Esophagus squamous epithelium (tissue), 5 donors: ENCODE measurements around the gene IL21R. TPM values are rescaled to one million over a fixed set of nuclear protein-coding genes. Genes with fewer than 3 reads are reported as not detected.

ENCODE experiments used
- DNase-seq: peaks from one replicate; lab custom pipeline; 2025; lab: John Stamatoyannopoulos, UW
- H3K27ac ChIP-seq, 4 donors: fragments of 200-600 bp; sonication (generic); one replicate each; pipeline ENCODE4 v1.5.1; 2016 to 2019; ENCODE audit warnings: mild to moderate bottlenecking in 1 of 4
- H3K27me3 ChIP-seq, 4 donors: fragments of 200-600 bp; sonication (generic); 1 replicate in 3 of 4; 2 replicates in 1 of 4; pipeline versions ENCODE4 v1.5.1 to v1.6.0; 2017 to 2021; ENCODE audit warnings: antibody characterized with exemption in 1 of 4
- H3K36me3 ChIP-seq, 3 donors: fragments of 200-600 bp; sonication (generic); one replicate each; pipeline ENCODE4 v1.5.1; 2016 to 2019
- H3K4me1 ChIP-seq, 3 donors: fragments of 200-600 bp; sonication (generic); one replicate each; pipeline ENCODE4 v1.5.1; 2017 to 2019
- H3K4me3 ChIP-seq, 4 donors: fragments of 200-600 bp; sonication (generic); 1 replicate in 3 of 4; 2 replicates in 1 of 4; pipeline ENCODE4 v1.5.1; 2016 to 2019; ENCODE audit warnings: mild to moderate bottlenecking in 2 of 4, moderate library complexity in 1 of 4
- H3K9me3 ChIP-seq, 3 donors: fragments of 200-600 bp; sonication (generic); one replicate each; pipeline ENCODE4 v1.5.1; 2016 to 2019
- POLR2A ChIP-seq, 4 donors: fragments of 450-650 bp; IDR thresholded peaks; one replicate each; pipeline ENCODE4 v1.6.1; 2017; ENCODE audit warnings: antibody characterized with exemption in 4 of 4, mild to moderate bottlenecking in 4 of 4, moderate library complexity in 3 of 4
- WGBS, 2 donors: methylation state at CpG; one replicate each; pipeline ENCODE4 v1.1.5; 2018; 5-methylcytosine and 5-hydroxymethylcytosine counted together
- intact Hi-C: fragments of 100-400 bp; cut with DNase I; formaldehyde crosslinking; loops from one replicate; pipeline ENCODE4 v1.15.0; 2022
- total RNA-seq, 4 donors: library from RNA; depleted of rRNA; stranded (reverse); fragments of >200 nt; gene quantifications; one replicate each; pipeline ENCODE4 v1.1.0, GENCODE V29; 2016
- TF ChIP-seq, protein P1 (sequence below), 6 experiments: fragments of 450-650 bp in 4 of 6; fragments of 200-600 bp in 2 of 6; sonication (generic) in 2 of 6; IDR thresholded peaks; one replicate each; pipeline ENCODE4 v1.5.1; 2016 to 2019; ENCODE audit warnings: antibody characterized with exemption in 6 of 6, mild to moderate bottlenecking in 4 of 6, moderate library complexity in 4 of 6
- donor health status: DM: yes; HTN: yes; CAD: no.

The IL21R gene
- total RNA-seq, 4 donors from 2014 or later: 0.23 to 1.2 (median 0.39) TPM

DNA sequence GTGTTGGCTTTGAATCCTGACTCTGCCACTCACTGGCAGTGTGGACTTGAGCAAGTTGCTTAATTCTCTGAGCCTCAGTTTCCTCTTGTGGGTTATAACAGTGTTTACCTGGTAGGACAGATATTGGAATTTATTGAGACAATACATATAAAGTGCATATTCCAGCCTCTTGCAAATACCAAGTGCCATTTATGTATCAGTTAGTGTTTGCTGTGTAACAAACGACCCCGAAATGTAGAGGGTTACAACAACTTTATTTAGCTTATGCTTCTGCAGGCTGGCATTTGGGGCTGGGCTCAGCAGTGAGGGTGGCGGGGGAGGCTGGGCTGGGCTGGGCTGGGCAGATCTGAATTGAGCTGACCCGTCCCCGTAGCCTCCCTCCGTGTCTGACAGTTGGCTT is 42.4 kb upstream of the IL21R start:
- Histone ChIP-seq H3K9me3 (no peaks in the 10 kb centered on the region), H3K4me1 (peaks cover 9 to 43% (median 25%) of the 10 kb centered on the region in 3 donors), H3K27ac (peak overlapping the region in 2 of 4 donors; percentile 34 to 51), H3K4me3 (no peak overlapping the region), H3K27me3 (no peaks in the 10 kb centered on the region), H3K36me3 (peaks cover 21 to 97% (median 67%) of the 10 kb centered on the region in 3 donors)
- no peak for DNase-seq
- no peak for TF ChIP-seq POLR2A (IDR thresholded peaks at IDR 0.05)
- TF ChIP-seq, protein P1, sequence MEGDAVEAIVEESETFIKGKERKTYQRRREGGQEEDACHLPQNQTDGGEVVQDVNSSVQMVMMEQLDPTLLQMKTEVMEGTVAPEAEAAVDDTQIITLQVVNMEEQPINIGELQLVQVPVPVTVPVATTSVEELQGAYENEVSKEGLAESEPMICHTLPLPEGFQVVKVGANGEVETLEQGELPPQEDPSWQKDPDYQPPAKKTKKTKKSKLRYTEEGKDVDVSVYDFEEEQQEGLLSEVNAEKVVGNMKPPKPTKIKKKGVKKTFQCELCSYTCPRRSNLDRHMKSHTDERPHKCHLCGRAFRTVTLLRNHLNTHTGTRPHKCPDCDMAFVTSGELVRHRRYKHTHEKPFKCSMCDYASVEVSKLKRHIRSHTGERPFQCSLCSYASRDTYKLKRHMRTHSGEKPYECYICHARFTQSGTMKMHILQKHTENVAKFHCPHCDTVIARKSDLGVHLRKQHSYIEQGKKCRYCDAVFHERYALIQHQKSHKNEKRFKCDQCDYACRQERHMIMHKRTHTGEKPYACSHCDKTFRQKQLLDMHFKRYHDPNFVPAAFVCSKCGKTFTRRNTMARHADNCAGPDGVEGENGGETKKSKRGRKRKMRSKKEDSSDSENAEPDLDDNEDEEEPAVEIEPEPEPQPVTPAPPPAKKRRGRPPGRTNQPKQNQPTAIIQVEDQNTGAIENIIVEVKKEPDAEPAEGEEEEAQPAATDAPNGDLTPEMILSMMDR (IDR thresholded peaks at IDR 0.05): no peak
- intact Hi-C loops: no loop called here
- 80 to 95% methylated on average over 4 to 6 of the region's 6 CpGs for WGBS, 2 donors

DNA sequence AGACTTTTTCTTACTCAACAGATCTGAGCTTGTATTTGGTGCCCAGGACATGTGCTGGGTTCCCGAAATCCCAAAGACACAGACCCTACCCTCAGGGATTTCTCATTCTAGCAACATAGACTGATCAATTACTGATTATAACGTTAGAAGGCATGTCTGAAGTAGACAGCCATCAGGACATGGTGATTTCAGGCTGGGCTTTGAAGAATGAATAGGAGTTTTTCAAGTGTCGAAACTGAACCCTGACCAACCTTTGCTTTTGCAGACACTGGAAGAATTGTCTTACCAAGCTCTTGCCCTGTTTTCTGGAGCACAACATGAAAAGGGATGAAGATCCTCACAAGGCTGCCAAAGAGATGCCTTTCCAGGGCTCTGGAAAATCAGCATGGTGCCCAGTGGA is 40.0 kb upstream of the IL21R start:
- no peak overlapping the region for H3K4me3 ChIP-seq
- 80 to 83% methylated on average over 3 of the region's 3 CpGs for WGBS, 2 donors
- peak overlapping the region in 1 of 4 donors; percentile 2 for H3K27ac ChIP-seq
- H3K4me1 ChIP-seq: peaks cover 9 to 58% (median 31%) of the 10 kb centered on the region in 3 donors
- no peak for TF ChIP-seq POLR2A (IDR thresholded peaks at IDR 0.05)
- TF ChIP-seq, protein P1 (IDR thresholded peaks at IDR 0.05): no peak
- intact Hi-C loops: no loop called here
- no peak for DNase-seq
- H3K36me3 ChIP-seq: peaks cover 21 to 74% (median 46%) of the 10 kb centered on the region in 3 donors
- no peaks in the 10 kb centered on the region for H3K9me3 ChIP-seq
- H3K27me3 ChIP-seq: no peaks in the 10 kb centered on the region

GRCh38 chr16:27362570-27363245 is 39.3 kb upstream of the IL21R start:
- Histone ChIP-seq H3K4me3 (no peak overlapping the region), H3K27me3 (no peaks in the 10 kb centered on the region), H3K9me3 (no peaks in the 10 kb centered on the region), H3K4me1 (peaks cover 12 to 65% (median 39%) of the 10 kb centered on the region in 3 donors), H3K27ac (peak overlapping the region in 3 of 4 donors; percentile 2 to 76 (median 25)), H3K36me3 (peaks cover 21 to 66% (median 44%) of the 10 kb centered on the region in 3 donors)
- intact Hi-C loops: no loop called here
- TF ChIP-seq, protein P1 (IDR thresholded peaks at IDR 0.05): no peak
- no peak for TF ChIP-seq POLR2A (IDR thresholded peaks at IDR 0.05)
- DNase-seq: no peak
- WGBS, 2 donors: 49% methylated on average over 9 of the region's 16 CpGs; no CpG with 5 or more reads in 1 of the 2 donors

DNA sequence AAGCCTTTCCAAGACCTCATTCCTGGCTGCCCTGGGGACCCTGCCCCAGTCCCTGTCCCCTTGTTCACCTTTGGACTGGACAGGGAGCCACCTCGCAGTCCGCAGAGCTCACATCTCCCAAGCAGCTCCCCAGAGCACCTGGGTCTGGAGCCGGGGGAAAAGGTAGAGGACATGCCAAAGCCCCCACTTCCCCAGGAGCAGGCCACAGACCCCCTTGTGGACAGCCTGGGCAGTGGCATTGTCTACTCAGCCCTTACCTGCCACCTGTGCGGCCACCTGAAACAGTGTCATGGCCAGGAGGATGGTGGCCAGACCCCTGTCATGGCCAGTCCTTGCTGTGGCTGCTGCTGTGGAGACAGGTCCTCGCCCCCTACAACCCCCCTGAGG is 38.7 kb upstream of the IL21R start:
- H3K27ac ChIP-seq: peak overlapping the region in 3 of 4 donors; percentile 25 to 76 (median 69)
- intact Hi-C loops: no loop called here
- WGBS, 2 donors: 100% methylated on average over 1 of the region's 5 CpGs

GRCh38 chr16:27363797-27364196 is 38.2 kb upstream of the IL21R start:
- 60% methylated on average over 5 of the region's 9 CpGs; no CpG with 5 or more reads in 1 of the 2 donors for WGBS, 2 donors
- H3K27ac ChIP-seq: peak overlapping the region; percentile 22 to 76 (median 47)
- H3K9me3 ChIP-seq: no peaks in the 10 kb centered on the region
- H3K36me3 ChIP-seq: peaks cover 21 to 56% (median 39%) of the 10 kb centered on the region in 3 donors
- TF ChIP-seq, protein P1 (IDR thresholded peaks at IDR 0.05): no peak
- no peak for TF ChIP-seq POLR2A (IDR thresholded peaks at IDR 0.05)
- H3K27me3 ChIP-seq: no peaks in the 10 kb centered on the region
- no peak overlapping the region for H3K4me3 ChIP-seq
- no peak for DNase-seq
- intact Hi-C loops: no loop called here
- H3K4me1 ChIP-seq: peaks cover 16 to 73% (median 42%) of the 10 kb centered on the region in 3 donors

More for the DNA sequence above, 38.7 kb upstream of the IL21R start:
- Histone ChIP-seq H3K27me3 (no peaks in the 10 kb centered on the region), H3K4me1 (peaks cover 16 to 70% (median 42%) of the 10 kb centered on the region in 3 donors), H3K36me3 (peaks cover 21 to 61% (median 44%) of the 10 kb centered on the region in 3 donors), H3K9me3 (no peaks in the 10 kb centered on the region), H3K4me3 (no peak overlapping the region)
- TF ChIP-seq, protein P1 (IDR thresholded peaks at IDR 0.05): no peak
- TF ChIP-seq POLR2A (IDR thresholded peaks at IDR 0.05): no peak
- no peak for DNase-seq
